ENCODE results near the gene TAF15. TPM values are rescaled to one million over a fixed set of nuclear protein-coding genes. Genes with fewer than 3 reads are reported as not detected.

Gene TAF15
- total and polyA plus RNA-seq, 2 donors (not counting 1 experiment from before 2014, with no cell fraction given): 51.0 to 246 TPM

GRCh38 chr17:35894206-35894605 is 84.9 kb downstream of the TAF15 start:
- Mint-ChIP-seq H3K27ac (no peak overlapping the region), H3K9me3 (ENCODE audit: insufficient read depth) (no peaks in the 10 kb centered on the region), H3K27me3 (peaks cover 6% of the 10 kb centered on the region), H3K4me3 (no peak overlapping the region), H3K4me1 (no peaks in the 10 kb centered on the region)
- Histone ChIP-seq H3K4me3 (ENCODE audit: control extremely low read depth in 1 of 5, extremely low read depth in 1 of 5, insufficient read depth in 1 of 5, low read depth in 2 of 5, low read length in 4 of 5) (no peak overlapping the region), H3K9me3 (ENCODE audit: control extremely low read depth in 1 of 3, control insufficient read depth in 2 of 3, insufficient read depth in 1 of 3, low read length in 2 of 3) (peaks cover 0 to 2% (median 0%) of the 10 kb centered on the region in 3 donors), H3K4me1 (ENCODE audit: control insufficient read depth in 2 of 2, insufficient read depth in 2 of 2, low read length in 2 of 2) (no peaks in the 10 kb centered on the region), H3K79me2 (ENCODE audit: control insufficient read depth, insufficient read depth, low read length) (no peaks in the 10 kb centered on the region), H2AFZ (ENCODE audit: insufficient read depth, low read depth, low read length, poor library complexity, severe bottlenecking) (no peak overlapping the region), H3K27ac (ENCODE audit: low read length in 2 of 2) (no peak overlapping the region), H3K9ac (ENCODE audit: low read length) (no peak overlapping the region), H3K36me3 (replicated peaks in 1 of 2; ENCODE audit: control extremely low read depth in 1 of 2, control insufficient read depth in 1 of 2, extremely low read depth in 1 of 2, insufficient read depth in 2 of 2, low read length in 1 of 2) (no peaks in the 10 kb centered on the region), H3K4me2 (replicated peaks; ENCODE audit: low read depth, low read length, poor library complexity, severe bottlenecking) (no peak overlapping the region), H3K27me3 (replicated peaks in 1 of 4; ENCODE audit: control extremely low read depth in 1 of 4, control insufficient read depth in 3 of 4, insufficient read depth in 4 of 4, low read length in 3 of 4) (peaks cover 0 to 6% (median 2%) of the 10 kb centered on the region in 4 experiments), H4K20me1 (ENCODE audit: control insufficient read depth, insufficient read depth, low read length, poor library complexity, severe bottlenecking) (no peaks in the 10 kb centered on the region)
- intact Hi-C loops (cut with micrococcal nuclease): no loop called here
- TF ChIP-seq EZH2 (IDR thresholded peaks at IDR 0.05; ENCODE audit: borderline replicate concordance, insufficient read depth, low read depth, low read length, poor library complexity, severe bottlenecking) (no peak), CTCF (IDR thresholded peaks at IDR 0.05) (no peak)
- CTCF ChIA-PET: no interaction called here
- ATAC-seq (ENCODE audit: low read depth) (no peak), DNase-seq (no peak)
- WGBS (ENCODE audit: insufficient coverage): 98% methylated on average over 6 of the region's 7 CpGs
- POLR2A ChIA-PET: no interaction called here

GRCh38 chr17:35895636-35896587 is 86.6 kb downstream of the TAF15 start:
- ATAC-seq (ENCODE audit: low read depth): no peak
- H4K20me1 ChIP-seq (ENCODE audit: control insufficient read depth, insufficient read depth, low read length, poor library complexity, severe bottlenecking): no peaks in the 10 kb centered on the region
- H3K79me2 ChIP-seq (ENCODE audit: control insufficient read depth, insufficient read depth, low read length): no peaks in the 10 kb centered on the region
- no peaks in the 10 kb centered on the region for H3K4me1 Mint-ChIP-seq
- no peak overlapping the region for H3K4me3 ChIP-seq (ENCODE audit: control extremely low read depth in 1 of 5, extremely low read depth in 1 of 5, insufficient read depth in 1 of 5, low read depth in 2 of 5, low read length in 4 of 5)
- no peak overlapping the region for H3K27ac ChIP-seq (ENCODE audit: low read length in 2 of 2)
- H3K9me3 ChIP-seq (ENCODE audit: control extremely low read depth in 1 of 3, control insufficient read depth in 2 of 3, insufficient read depth in 1 of 3, low read length in 2 of 3): peaks cover 0 to 2% (median 0%) of the 10 kb centered on the region in 3 donors
- POLR2A ChIA-PET: no interaction called here
- TF ChIP-seq EZH2 (IDR thresholded peaks at IDR 0.05; ENCODE audit: borderline replicate concordance, insufficient read depth, low read depth, low read length, poor library complexity, severe bottlenecking) (no peak), CTCF (IDR thresholded peaks at IDR 0.05) (no peak)
- H3K27me3 ChIP-seq (replicated peaks in 1 of 4; ENCODE audit: control extremely low read depth in 1 of 4, control insufficient read depth in 3 of 4, insufficient read depth in 4 of 4, low read length in 3 of 4): peaks cover 0 to 6% (median 2%) of the 10 kb centered on the region in 4 experiments
- CTCF ChIA-PET: no interaction called here
- H3K27ac Mint-ChIP-seq: no peak overlapping the region
- no peak overlapping the region for H3K4me2 ChIP-seq (replicated peaks; ENCODE audit: low read depth, low read length, poor library complexity, severe bottlenecking)
- no peaks in the 10 kb centered on the region for H3K9me3 Mint-ChIP-seq (ENCODE audit: insufficient read depth)
- peaks cover 13% of the 10 kb centered on the region for H3K27me3 Mint-ChIP-seq
- no peak overlapping the region for H3K4me3 Mint-ChIP-seq
- no peak for DNase-seq
- intact Hi-C loops (cut with micrococcal nuclease): no loop called here
- H2AFZ ChIP-seq (ENCODE audit: insufficient read depth, low read depth, low read length, poor library complexity, severe bottlenecking): no peak overlapping the region
- H3K4me1 ChIP-seq (ENCODE audit: control insufficient read depth in 2 of 2, insufficient read depth in 2 of 2, low read length in 2 of 2): no peaks in the 10 kb centered on the region
- no peaks in the 10 kb centered on the region for H3K36me3 ChIP-seq (replicated peaks in 1 of 2; ENCODE audit: control extremely low read depth in 1 of 2, control insufficient read depth in 1 of 2, extremely low read depth in 1 of 2, insufficient read depth in 2 of 2, low read length in 1 of 2)
- H3K9ac ChIP-seq (ENCODE audit: low read length): no peak overlapping the region
- WGBS (ENCODE audit: insufficient coverage): 15% methylated on average over 8 of the region's 14 CpGs

Data from B cell (primary cell).